Measurements from ENCODE around the gene PNMA6E.
"Not testable (repeated sequence)": the region's sequence is repeated elsewhere in the genome, so short reads cannot be mapped to it uniquely, and the experiment has no call there.

PNMA6E gene

DNA sequence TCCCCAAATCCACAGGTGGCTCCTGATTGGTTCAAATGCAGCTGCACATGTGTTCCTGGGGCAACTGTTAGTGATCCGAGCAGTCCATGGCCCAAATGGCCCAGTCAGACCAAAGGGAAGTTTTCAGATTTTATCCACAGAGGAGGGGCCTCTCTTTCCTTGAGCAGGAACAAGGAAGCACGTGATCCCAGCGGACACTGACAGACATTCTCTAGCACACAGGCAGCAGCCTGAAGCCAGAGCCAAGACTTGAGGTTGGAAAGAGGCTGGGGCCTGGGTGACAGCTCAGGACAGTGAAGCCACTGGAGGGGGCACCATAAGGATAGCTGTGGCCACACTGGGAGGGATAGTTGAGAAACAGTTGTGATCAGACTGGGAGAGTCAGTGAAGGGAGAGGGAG lies 6.6 kb upstream of the PNMA6E start:
- DNase-seq: no peak

DNA sequence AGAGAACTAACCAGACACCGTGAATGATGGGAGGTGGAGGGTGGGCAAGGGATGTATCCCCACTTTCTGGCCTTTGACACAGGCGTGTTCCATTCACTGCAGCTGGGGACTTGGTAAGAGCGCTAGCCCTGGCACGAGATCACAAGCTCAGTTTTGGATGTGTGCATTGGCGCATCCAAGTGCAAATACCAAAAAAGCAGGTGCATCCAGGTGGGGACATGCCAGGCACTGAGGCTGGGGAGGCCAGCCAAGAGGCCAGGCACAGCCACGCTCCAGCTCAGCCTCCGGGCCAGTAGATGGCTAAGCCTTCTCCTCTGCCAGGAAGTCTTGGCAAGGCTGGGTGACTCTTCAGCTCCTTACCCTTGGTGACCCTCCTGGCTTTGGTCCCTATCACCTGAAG lies 5.8 kb upstream of the PNMA6E start:
- no peak for DNase-seq

DNA sequence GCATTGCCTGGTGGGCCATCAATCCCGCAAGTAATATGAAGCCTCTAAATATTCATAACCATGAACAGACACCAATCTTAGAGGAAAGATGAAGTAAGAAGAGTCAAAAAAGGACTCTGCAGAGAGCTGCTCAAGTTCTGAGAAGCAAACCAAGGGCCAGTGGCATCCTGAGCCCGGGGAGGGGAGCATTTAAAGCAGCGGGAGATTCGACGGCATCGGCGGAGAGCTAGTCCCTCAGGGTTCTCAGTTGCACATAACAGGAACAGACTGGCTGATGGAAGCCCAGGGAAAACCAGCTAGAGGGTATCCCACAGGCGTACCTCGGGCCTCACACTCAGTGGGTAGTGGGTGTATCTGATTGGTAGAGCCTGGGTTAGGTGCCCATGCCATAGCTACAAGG lies 4.9 kb upstream of the PNMA6E start:
- no peak for DNase-seq

DNA sequence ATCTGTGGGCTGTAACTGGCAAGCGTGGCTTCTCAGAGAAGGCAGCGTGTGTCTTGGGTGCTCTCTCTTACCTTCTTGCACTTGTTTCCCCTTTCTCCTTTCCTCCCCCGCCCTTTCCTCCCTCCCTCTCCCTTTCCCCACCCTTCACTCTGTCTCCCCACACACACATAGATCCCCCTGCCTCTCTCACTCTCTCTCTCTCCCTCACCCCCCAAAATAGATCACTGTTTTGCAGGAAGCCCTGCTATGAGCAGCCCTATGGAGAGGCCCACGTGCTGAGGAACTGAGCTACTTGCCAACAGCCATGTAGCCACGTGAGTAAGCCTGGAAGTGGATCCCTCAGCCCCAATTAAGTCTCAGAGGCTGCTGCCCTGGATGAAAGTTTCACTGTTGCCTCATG lies 4.3 kb upstream of the PNMA6E start:
- no peak for DNase-seq

DNA sequence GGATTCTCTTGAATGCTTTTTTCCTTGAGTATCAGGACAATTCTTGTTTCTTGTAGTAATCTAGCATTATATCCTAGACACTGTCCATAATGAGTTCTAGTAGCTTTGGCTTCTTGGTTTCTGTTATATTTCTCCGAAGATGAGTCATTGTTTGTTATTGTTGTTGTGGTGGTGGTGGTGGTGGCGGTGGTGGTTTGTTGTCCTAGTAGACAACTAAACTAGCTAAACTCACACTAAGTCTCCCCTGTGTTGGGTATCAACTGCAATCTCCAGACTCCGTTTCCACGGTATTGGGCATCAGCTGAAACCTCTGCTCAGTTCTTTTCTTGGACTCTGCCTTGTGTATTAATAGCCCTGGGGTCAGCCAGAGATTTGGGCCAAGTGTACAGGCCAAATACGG lies 3.2 kb upstream of the PNMA6E start:
- DNase-seq: not testable (repeated sequence)

DNA sequence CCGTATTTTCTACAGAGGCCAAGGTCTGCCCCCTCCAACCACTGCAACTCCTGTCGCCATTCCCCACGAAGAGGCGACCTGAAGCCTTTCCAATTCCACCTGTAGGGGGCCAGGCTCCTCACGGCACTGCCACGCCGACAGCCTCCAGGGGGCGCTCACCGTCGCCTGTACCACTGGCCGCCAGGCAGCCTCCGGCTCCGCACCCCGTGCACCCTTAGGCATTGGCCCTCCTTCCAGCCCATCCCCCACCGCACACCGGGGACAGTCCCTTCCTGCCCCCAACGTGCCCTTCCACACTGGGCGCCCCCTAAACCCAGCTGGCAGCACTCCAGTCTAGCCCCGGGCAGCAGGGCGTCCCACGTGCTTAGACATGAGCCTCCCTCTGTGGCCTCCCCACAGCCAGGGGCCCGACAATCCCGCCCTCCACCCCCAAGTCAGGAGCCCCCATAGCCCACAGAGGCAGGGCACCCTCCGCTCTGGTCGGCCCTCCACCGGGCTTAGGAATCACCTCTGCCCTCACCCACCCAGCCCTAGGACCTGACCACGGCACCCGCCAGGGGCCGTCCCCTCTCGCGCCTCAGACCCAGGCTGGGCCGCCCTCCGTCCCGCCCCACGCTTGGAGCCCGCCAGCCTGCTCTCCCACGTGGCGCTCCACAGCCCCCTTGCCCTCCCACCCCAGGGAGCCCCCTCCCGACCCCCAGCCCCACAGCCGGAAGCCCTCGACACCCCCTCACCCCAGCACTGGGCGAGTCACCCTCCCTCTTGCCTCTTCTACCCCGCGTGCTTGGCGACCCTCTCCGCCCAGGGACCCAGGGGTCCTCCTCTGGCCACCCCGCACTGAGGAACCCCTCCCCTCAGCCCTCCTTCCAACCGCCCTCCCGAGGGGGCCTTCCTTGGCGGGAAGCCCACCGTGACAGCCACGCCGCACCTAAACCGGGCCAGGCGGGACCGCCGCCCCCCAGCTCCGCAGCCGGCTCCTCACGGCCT lies 711 bp downstream of the PNMA6E start:
- peak; percentile 59 for DNase-seq

DNA sequence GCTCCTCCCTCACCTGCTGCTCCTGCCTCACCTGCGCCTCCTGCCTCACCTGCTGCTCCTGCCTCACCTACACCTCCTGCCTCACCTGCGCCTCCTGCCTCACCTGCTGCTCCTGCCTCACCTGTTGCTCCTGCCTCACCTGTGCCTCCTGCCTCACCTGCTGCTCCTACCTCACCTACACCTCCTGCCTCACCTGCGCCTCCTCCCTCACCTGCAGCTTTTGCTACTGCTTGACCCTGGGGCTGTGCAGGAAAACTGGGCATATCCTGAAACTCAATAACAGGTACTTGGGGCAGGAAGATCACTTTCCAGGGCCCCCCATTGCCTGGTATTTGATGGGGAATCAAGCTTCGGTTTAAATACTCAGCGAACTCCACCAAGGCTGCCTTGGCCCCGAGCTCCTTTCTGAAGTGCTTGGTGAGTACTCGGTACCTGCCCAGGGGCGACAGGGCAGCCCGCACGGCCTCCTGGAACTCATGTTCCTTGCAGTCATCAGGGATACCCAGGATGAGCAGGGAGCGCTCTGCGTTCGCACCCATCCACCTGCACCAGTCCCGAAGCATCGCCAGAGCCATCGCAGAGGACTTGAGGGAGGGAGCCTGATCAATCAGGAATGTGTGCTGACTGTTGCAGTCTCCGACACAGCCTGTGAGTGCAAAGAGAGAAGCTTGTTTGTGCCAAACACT lies 2.7 kb downstream of the PNMA6E start:
- DNase-seq: no peak

DNA sequence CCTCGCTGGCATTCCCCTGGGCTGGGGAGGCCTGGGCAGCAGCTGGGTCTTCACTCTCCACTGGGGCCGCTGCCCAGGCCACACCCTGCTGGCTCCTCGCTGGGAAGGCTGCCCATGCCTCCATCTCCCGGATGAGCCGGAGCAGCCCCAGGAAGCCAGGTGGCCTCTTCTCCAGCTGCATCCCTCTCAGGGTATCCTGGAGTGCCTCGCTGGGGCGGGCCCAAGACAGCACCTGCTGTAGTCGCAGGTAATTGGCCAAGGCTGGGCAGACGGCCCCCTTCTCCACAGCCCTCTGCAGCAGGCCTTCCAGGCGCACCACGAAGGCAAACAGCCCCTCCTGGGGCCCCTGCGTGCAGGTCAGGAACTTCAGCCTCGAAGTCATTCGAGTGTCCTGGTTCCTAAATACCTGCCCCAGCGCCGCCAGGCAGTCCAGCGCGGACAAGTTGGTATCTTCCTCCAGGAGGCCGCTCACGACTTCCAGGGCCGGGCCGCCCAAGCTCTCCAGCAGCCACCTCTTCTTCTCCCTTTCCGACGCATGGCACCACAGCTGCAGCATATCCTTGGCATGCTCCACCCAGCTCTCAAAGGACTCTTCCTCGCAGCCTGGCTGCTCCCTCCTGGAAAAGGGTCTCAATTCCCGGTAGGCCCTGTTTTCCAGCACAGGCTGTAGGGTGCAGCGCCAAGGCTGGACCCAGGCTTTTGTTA lies 3.7 kb downstream of the PNMA6E start:
- DNase-seq: no peak

DNA sequence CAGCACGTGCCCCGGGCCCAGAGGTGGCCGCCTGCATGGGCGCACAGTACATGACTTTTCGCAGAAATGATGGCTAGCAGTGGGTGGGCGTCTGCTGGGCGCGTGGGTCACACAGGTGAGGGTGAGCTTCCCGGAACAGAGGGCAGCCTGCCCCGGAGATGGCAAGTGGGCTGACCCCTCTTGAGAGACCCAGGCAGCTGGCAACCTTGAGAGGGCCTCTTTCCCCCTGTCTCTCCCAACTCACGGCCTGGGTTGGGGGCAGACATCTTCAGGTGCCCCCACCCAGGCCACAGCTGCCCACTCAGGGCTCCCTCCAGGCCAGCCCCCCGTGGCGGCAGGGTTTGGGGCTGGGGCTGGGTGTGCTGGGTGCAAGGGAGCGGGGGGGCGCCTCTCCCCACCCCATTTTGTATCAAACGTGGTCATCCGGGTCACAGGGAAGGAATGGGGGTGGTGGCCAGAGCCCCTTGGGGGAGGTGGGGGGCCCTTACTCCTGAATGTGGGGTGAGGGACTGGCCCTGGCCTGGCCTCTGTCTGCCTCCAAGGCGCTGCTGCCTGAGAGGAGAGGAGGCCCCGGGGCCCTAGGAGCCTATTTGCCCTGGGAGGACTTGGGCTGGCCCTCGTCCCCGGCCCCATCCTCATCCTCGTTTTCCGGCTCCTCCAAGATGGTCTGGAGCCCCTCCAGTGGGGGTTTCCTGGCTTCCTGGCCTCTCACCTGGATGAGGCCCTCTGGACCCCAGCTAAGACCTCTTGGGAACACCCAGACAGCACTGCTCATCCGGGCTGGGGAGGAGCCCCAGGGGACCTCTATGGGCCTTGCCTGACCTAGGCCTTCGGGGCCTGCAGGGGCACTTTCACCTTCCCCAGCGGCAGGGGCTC lies 4.6 kb downstream of the PNMA6E start:
- DNase-seq: no peak

DNA sequence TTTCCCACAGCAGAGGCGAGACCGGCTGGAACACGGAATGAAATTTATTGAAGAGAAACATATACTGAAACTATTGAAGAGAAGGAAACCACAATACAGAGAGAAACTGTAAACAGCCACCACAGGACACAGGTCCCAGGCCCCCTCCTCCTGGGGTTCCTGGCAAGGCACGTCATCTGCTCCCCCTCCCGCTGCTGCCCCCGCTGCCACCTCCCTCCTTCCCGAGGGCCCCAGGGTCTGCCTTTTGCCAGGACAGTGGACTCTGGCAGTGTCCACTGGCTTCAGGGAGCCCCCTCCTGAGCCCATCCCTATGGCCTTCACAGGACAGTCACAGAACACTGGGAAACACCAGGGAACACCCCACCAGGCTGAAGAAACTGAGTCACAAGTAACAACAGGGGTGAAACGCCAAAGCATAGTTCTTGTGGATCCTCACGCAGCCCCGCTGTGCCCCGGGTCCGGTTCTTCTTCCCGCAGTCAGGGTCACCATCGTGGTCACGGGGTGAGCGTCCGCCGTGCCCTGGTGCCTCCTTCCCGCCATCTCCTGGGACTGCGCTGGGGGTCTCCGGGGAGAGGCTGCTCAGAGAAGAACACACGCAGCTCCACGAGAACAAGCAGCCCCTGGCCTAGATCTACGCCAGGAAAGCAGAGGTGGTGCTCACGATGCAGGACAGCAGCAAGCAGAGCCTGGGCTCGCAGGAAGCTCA lies 5.4 kb downstream of the PNMA6E start:
- DNase-seq: no peak

DNA sequence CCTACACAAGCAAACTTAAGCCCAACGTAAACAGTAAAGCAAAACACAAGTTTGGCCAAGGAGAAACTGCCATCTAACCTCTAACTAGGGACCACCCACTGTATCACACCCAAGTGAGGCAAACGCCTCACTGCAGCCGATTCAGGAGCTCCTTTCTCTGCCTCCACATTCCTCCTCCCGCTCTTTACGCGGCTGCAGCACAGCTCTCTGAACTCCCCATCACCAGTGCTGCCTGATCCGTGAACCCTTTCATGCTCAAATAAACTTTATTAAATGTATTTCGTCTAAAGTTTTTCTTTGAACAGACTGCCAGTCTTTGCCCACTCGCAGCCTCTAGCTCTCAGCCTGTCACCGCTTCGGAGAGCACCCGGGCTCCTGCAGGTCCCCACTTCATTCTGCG lies 6.5 kb downstream of the PNMA6E start:
- no peak for DNase-seq

DNA sequence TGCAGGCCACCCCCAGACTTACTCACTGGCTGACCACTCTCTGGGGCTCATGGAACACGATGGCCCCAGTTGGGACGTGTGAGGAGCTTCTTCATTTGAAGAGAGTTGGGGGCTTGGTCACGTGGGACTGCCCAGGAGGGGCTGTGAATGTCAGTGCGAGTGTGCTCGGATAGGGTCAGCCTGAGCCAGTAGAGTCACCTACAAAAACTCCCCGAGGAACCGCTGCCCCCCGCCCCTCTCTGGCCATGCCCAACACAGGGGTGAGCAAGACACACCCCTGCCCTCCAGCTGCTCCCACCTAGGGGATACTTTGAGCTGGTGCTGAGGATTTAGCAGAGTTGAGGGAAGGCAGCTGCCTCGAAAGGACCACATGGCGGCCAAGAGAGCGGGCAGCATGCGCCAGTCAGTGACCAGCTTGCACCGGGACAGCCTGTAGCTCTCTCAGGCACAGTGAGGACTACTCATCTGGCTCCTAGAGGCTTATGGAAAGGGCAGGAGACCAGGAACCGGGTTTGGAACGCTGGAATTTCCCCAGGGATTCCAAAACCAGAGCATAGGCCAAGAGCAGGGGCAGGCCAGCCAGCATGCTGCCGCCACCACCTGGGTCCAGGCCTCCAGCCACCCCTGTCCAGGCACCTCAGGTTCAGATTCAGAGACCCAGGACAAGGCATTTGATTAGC lies 8.4 kb downstream of the PNMA6E start:
- DNase-seq: no peak

DNA sequence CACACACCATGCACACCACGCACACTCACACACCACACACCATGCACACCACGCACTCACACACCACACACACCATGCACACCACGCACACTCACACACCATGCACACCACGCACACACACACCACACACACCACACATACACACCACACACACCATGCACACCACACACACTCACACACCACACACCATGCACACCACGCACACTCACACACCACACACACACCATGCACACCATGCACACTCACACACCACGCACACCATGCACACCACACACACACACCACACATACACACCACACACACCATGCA lies 11.7 kb downstream of the PNMA6E start:
- DNase-seq: not testable (repeated sequence)

DNA sequence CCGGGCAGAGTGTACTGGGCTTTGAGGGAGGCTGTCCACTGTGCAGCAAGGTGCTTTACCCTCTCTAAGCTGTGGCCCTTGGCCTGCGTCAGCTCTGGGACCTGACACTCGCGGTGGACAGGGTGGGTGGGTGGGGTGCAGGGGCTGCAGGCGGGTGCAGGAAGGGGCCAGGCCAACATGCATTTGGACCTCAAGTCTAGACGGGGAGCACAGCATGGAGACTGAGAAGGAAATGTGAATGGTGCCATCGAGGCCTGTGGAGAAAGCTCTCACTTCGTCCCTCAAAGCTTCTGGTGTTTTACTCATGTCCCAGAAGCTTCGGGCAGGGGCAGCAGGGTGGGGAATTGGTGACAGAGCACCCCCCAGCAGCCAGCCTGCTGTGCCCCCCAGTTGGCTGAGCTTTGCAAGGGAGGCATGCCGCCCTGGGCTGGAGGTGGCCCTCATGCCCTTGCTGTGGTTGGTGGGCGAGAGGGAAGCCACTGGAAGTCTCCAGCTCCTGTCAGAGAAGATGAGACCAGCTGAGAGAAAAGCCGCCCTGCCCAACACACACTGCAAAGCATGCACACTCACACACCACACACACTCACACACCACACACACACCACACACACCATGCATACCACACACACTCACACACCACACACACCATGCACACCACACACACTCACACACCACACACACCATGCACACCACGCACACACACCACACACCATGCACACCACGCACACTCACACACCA lies 12.3 kb downstream of the PNMA6E start:
- DNase-seq: no peak

DNA sequence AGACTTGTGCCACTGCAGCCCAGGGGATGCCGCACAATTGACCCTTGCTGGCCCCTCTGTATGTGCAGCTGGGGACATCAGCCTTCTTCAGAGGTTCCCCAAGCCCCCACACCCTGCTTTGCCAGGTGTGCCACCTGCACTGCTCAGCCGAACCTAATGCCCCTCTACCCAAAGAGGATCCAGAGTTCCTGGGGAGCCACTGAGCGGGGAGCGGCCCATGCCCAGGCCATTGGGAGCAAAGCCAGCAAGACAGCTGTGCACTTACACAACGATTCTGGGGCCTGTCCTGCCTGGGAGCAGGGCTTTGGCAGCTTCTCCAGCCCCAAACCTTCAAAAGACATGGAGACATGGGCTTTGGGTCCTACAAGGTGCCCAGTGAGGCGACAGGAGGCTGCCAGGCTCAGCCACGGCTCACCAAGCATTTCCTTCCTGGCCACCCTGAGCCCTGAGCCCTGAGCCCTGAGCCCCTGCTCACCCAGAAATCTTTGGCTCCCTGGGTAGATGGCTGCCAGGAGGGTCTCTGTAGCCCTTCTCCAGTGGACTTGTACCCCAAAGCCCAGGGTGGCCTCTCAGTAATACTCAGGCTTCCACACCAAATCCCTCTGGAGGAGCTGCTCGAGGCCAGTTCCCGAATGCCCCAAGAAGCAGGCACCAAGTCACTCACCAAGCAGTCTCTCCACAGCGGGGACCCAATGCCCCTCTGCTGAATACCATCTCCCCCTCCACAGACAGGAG lies 13.0 kb downstream of the PNMA6E start:
- no peak for DNase-seq

DNA sequence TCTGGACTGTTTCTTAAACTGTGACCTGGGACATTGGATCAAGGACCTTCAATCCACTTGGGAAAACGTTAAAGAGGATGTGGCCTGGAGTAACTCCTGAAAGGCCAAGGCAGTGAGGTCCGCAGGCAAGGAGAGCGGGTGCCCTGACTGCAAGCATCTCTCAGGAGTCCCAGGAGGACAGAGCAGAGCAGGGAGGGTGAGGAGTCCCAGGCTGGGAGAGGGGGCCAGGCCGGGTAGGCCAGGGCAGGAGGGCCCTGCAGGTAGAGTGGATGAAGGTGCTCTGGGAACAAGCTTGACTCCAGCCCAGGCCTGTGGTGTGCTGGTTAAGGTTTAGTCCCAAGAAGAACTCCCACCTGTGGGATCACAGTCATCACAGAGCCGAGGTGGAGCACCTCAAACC lies 13.8 kb downstream of the PNMA6E start:
- DNase-seq: no peak

DNA sequence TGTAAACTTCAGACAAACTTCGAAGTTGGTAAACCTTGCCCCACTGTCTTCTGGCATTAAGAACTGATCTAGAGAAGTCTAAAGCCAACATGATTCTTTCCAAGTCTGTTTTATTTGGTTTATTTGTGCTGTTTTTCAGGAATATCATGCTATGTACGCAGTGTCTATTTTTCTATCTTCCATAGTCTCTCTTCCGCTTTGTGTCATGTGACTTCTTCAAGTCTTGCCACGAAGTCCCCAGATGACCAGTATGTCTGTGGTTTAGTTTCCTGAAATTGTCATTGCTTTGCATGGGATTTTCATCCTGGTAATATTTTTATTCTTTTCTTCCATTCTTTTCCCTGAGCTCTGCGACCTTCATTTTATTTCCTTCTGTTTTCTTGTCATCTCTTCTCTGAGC lies 15.1 kb downstream of the PNMA6E start:
- DNase-seq: no peak

DNA sequence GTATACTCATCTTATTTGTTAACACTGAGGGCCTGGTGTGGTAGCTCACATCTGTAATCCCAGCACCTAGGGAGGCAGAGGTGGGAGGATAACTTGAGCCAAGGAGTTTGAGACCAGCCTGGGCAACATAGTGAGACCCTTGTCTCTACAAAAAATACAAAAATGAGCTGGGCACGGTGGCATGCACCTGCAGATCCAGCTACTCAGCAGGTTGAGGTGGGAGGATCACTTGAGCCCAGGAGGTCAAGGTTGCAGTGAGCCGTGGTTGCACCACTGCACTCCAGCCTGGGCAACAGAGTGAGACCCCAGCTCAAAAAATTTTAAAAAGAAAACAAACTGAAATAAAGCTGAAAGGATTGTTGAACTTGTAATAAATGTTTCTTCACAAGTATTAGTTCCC lies 16.2 kb downstream of the PNMA6E start:
- not testable (repeated sequence) for DNase-seq

DNA sequence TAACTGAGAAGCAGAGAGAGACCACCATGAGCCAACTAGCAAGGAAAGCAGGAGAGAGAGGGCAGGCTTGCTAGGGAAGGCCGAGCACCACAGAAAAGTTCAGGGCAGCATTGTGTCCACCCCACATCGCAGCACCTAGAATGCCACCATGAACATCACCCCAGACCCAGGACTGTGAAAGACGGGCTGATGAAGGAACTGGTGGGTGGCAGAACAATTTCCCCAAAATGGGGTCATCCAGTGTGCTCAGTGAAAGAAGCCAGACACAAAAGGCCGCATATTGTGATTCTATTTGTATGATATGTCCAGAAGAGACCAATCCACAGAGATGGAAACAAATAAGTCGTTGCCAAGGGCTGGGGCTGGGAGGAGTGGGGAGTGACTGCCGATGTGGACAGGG lies 16.8 kb downstream of the PNMA6E start:
- DNase-seq: no peak
